Measurements from ENCODE around the gene CD68.
"Not testable (repeated sequence)": the region's sequence is repeated elsewhere in the genome, so short reads cannot be mapped to it uniquely, and the experiment has no call there.

The CD68 gene

DNA sequence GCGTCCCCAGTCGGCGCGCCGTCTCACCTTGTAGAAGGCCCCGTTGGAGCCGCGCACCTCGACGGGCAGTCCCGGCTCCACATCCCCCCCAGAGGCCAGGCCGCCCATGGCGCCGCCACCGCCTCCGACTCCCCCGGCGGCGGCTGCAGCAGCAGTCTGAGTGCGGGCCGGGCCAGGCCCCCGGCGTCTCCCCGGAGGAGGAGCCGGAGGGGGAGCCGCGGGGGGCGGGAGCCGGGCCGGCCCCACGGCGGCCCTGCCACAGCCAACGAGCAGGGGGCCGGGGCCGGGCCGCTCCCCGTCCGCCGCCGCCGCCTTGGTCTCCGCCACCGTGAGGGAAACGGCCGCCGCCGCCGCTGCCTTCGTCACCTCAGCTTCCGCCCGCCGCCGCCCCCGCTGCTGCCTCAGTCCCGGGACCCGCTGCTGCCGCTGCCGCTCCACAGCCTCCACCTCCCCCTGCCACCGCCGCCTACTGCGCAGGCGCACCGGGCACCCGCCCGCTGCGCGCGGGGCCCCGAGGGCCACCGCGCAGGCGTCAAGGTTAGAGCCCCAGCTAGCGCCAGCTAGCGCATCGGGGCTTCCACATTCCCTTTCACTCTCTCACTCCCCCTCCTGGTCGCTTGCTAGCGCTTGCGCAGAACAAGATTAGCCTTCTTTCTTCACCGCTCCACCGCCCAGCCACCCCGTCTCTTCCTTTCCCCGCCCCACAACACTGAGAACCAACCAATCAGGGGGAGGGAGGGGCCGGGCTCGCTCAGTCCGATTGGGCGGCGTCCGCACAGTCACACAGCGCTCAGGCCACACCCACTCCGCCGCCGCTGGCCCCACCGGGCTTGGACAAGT, 35.2 kb downstream of the CD68 start, which contains the start of gene FXR2:
Gene FXR2, minus strand, starts transcription at position 473 of the 840 bp plus-strand sequence. Its CDS starts 365 bp downstream, at position 108.
- peak; percentile 100 for DNase-seq

DNA sequence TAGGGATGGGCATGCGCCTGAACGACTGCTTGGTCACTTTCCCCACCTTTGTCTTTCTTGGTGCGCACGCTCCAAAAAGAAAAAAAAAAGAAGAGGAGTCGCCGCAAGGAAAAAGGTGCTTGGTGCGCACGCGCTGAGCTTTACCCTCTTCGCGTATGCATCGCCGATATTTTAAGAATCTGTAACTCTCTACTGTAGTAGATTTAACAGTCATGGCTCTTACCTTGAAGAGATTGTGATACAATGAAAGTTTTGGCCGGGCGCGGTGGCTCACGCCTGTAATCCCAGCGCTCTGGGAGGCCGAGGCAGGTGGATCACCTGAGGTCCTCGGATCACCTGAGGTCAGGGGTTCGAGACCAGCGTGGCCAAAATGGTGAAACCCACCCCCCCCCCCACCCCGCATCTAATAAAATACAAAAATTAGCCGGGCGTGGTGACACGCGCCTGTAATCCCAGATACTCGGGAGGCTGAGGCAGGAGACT, 35.9 kb downstream of the CD68 start:
- DNase-seq, result no peak

DNA sequence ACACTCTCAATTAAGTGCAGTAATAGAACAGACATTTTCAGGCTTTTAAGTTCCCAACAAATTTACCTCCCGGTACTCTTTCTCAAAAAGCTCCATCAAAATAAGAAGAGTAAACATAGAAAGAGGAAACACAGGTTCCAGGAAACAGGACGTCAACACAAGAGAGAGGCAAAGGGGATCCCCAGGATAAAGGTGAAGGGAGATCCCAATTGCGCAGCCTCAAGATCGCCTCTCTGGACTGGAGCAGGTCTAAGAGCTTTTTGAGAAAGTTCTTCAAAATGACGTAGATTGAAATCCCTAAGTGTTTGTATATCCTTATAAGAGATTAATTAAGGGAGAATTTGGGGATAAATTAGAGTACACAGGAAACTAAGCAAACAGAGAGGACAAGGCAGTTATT, 39.2 kb downstream of the CD68 start:
- no peak for DNase-seq

DNA sequence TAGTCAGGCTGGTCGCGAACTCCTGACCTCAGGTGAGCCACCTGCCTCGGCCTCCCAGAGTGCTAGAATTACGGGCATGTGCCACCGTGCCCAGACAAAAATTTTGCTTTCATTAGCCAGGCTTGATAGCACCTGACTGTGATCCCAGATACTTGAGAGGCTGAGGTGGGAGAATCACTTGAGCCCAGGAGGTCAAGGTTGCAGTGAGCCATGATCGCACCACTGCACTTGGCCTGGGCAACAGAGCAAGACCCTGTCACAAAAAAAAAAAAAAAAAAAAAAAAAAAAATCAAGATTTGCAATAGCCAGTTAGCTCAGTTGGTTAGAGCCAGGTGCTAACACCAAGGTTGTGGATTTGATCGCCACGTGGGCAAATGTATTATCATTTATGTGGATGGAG, 41.4 kb downstream of the CD68 start:
- no peak for DNase-seq

DNA sequence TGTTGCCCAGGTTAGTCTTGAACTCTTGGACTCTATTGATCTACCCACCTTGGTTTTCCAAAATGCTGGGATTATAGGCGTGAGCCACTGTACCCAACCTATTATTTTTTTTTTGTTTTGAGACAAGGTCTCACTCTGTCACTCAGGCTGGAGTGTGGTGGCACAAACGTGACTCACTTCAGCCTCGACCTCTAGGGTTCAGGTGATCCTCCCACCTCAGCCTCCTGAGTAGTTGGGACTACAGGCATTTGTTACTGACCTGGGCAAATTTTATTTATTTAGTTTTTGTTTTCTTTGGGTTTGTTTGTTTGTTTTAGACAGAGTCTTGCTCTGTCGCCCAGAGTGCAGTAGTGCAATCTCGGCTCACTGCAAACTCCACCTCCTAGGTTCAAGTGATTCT, 44.2 kb downstream of the CD68 start:
- DNase-seq, result no peak

DNA sequence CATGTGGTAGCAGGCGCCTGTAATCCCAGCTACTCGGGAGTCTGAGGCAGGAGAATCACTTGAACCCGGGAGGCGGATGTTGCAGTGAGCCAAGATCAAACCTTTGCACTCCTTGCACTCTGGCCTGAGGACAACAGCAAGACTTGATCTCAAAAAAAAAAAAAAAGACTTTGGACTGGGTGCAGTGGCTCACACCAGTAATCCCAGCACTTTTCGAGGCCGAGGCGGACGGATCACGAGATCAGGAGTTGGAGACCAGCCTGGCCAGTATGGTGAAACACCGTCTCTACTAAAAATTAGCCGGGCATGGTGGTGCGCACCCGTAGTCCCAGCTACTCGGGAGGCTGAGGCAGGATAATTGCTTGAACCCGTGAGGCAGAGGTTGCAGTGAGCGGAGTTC, 46.3 kb downstream of the CD68 start:
- DNase-seq, result not testable (repeated sequence)

DNA sequence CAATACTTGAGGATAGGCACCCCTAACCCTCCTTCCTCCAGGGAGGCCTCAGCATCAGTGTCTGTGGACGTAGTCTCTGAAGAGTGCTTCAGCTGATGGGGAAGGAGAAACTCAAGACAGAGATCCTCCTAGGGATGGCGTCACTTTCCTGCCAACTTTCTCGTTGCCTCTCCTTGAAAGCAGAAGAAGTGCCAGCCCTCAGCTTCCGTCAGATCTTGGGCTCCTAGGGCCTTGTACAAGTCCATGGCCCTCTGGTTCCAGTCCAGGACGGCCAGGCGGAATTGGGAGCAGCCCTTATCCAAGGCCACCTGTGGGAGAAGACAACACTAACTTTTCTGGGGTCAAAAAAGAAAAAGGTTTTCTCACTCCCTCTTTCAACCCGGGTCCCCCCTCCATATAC, 46.9 kb downstream of the CD68 start:
- DNase-seq, result no peak

DNA sequence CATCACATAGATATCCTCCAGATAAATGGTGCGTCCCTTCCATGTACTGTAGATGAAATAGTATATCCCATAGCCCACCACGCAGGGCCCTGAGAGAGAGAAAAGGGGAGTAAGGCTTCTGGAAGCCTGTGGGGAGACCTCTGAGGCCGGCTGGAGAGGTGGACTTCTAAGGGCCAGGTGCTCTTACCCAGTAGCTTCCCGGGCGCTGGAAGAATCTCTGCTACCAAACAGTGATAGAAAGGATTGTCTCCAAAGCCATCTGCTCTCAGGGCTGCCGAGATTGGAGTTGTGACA, 47.5 kb downstream of the CD68 start:
- DNase-seq, result no peak

DNA sequence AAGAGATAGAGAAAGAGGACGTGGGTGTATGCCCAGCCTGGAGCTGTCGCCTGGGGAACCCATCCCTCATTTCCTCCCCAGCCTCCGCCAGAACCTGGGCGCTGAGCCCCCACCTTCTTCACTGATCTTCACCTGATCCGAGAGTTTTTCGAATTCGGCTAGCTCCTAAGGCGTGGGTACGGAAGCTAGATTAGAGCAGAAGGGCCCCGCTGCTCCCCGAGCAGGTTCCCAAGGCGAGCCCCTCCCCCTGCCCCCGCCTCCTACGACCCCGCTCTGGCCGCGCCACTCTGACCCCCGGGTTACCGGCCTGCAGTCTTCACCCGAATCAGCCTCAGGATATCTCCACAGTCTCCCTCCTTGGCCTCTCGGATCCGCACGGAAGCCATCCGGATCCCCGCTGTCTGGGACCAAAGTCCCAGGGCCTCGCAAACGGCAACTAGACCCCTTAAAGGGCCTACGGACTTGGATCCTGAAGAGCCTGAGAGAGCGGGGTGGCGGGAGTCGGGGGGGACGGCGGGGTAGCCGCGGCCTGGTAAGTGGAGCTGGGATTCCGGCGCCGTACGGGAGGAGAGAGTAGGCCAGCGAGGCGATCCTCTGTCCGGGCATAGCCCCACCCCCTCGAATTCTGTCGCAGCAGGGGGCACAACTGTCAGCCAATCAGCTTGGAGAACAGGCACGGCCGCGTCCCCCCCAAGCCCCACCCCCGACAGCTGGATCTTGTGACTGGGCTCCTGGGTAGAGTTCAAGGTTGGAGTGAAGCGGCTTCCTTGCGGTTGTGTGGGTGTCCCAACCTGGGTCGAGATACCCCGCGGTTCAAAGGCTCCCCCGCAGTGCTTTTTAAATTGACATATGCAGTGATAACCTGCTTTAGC, 48.0 kb downstream of the CD68 start, which contains the start of gene SAT2:
Gene SAT2, minus strand, starts transcription at position 572 of the 872 bp plus-strand sequence. Its CDS starts 186 bp downstream, at position 386.
- peak; percentile 92 for DNase-seq

DNA sequence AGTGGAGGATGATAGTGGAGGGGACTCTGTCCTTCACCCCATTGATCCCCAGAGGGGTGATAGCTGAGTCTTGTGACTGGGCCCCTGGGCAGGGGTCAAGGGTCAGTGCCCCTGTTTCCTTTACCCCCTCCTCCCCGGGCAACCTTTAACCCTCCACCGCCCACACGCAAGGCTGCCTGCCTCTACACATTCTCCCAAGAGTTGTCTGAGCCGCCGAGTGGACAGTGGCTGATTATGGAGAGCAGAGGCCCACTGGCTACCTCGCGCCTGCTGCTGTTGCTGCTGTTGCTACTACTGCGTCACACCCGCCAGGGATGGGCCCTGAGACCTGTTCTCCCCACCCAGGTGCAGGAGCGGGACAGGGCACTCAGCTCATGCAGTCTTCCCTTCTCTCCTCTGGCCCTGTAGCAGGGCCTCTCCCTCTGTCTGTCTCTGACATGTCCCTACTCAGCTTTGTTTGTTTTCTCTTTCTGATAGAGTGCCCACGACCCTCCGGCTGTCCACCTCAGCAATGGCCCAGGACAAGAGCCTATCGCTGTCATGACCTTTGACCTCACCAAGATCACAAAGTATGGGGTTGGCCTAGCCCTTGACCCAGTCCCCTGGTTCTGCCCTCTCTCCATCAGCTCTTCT, 50.6 kb downstream of the CD68 start, which contains the start of gene SHBG:
Gene SHBG, plus strand, starts transcription at position 197 of the 633 bp plus-strand sequence. Its CDS starts 38 bp downstream, at position 235.
- no peak for DNase-seq

All from CD4-positive, alpha-beta T cell treated with Interleukin-17A for 1 hour (primary cell).